ENCODE measurements around the gene TMEM150B. TPM values are rescaled to one million over a fixed set of nuclear protein-coding genes. Genes with fewer than 3 reads are reported as not detected.

The TMEM150B gene
- total RNA-seq, 6 experiments from 2014 or later: 1.1 to 5.6 (median 2.2) TPM

DNA sequence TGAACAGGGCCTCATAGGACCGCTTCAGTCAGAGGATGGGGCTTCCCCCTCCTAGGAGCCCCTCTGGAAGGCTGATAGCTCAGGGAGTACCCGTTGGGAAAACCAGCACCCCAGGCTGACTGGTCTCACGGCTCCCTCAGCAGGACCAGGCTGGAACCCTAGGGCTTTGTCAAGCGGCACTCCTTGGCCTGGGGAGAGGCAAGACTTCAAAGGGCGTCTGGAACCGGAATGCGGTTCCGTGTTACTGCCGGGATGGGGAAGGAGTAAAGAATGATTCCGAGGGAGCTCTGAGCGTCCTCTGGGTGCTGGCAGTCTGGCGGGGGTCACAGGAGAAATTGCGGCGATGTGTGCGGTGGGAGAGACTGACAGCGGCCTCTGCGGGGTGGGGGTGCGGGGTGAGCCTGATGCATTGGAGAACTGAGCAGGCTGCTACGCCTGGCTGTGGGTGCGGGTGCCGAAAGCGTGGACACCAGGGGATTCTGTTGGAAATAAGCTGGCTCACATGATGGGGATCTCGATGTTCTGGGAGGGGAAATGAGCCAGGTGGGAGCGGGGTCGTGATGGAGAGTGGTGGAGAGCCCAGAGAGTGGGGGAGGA is 27.5 kb upstream of the TMEM150B start:
- ATAC-seq (no peak), DNase-seq (no peak)
- Histone ChIP-seq H3K27me3 (peaks cover 0 to 11% of the 10 kb centered on the region in 2 donors), H3K4me1 (peaks cover 0 to 6% (median 0%) of the 10 kb centered on the region in 4 donors), H3K27ac (no peak overlapping the region), H3K4me3 (no peak overlapping the region), H3K9me3 (no peaks in the 10 kb centered on the region), H3K36me3 (no peaks in the 10 kb centered on the region)
- 68% methylated on average over 18 of the region's 25 CpGs for WGBS (ENCODE audit: insufficient coverage, low coverage, low lambda C conversion rate, missing lambda C conversion rate)
- intact Hi-C loops (cut with DNase I): no loop called here
- TF ChIP-seq POLR2A (IDR thresholded peaks at IDR 0.05): no peak

DNA sequence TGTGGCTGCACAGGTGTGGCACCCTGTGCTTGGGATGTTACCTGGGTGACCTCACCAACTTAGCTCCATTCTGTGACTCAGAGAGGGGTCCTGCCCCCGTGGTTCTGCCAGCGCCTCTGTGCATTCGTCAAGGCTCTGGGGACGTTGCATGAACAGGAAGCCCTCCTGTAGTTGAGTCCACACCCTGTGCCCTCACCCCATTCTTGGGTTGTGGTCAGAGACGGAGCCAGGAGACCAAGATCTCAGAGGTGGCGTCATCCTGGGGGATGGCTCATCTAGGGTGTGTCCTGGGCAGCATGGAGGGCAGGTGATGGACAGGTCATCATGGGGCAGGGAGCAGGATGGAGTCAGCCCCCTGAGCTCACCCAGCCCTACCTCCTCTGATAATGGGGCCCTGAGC is 26.9 kb upstream of the TMEM150B start:
- intact Hi-C loops (cut with DNase I): no loop called here
- Histone ChIP-seq H3K27ac (no peak overlapping the region), H3K27me3 (peaks cover 0 to 11% of the 10 kb centered on the region in 2 donors), H3K4me1 (peaks cover 0 to 6% (median 0%) of the 10 kb centered on the region in 4 donors), H3K4me3 (no peak overlapping the region), H3K36me3 (no peaks in the 10 kb centered on the region), H3K9me3 (no peaks in the 10 kb centered on the region)
- TF ChIP-seq, protein P1, sequence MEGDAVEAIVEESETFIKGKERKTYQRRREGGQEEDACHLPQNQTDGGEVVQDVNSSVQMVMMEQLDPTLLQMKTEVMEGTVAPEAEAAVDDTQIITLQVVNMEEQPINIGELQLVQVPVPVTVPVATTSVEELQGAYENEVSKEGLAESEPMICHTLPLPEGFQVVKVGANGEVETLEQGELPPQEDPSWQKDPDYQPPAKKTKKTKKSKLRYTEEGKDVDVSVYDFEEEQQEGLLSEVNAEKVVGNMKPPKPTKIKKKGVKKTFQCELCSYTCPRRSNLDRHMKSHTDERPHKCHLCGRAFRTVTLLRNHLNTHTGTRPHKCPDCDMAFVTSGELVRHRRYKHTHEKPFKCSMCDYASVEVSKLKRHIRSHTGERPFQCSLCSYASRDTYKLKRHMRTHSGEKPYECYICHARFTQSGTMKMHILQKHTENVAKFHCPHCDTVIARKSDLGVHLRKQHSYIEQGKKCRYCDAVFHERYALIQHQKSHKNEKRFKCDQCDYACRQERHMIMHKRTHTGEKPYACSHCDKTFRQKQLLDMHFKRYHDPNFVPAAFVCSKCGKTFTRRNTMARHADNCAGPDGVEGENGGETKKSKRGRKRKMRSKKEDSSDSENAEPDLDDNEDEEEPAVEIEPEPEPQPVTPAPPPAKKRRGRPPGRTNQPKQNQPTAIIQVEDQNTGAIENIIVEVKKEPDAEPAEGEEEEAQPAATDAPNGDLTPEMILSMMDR (IDR thresholded peaks at IDR 0.05): no peak
- TF ChIP-seq POLR2A (IDR thresholded peaks at IDR 0.05): no peak
- ATAC-seq (no peak), DNase-seq (no peak)
- WGBS (ENCODE audit: insufficient coverage, low coverage, low lambda C conversion rate, missing lambda C conversion rate): no CpG with 5 or more reads among the region's 6 CpGs

DNA sequence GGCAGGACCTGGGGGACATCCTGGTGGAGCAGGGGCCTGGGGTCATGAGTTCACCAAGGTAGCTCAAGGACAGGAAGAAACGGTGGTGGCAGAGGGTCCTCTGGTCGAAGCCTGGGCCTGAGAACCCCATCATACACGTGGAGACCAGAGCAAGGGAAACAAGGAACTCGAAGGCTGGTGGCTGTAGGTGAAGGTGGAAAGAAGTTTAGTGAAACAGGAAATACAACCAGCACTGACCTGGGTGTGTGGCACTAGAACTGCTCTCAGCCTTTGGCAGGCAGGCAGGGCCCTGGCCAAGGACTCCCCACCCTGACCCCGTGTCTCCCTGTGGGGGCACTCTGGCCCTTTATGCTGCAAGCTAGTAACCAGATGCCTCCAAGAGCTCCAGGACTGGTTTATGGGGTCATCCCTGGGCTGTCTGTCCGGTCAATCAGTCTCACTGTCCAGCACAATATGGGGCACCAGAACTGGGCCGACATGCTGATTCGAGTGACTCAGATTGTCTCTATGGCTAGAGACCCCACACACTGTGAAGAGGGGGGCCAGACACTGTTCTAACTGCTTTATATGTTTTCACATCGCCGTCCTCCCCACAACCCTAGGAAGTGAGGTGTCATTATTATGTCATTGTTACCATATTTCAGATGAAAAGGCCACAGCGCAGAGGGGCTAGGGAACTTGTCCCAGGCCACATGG is 25.6 kb upstream of the TMEM150B start:
- Histone ChIP-seq H3K27ac (no peak overlapping the region), H3K4me1 (peaks cover 0 to 6% (median 0%) of the 10 kb centered on the region in 4 donors), H3K27me3 (peaks cover 0 to 11% of the 10 kb centered on the region in 2 donors), H3K36me3 (no peaks in the 10 kb centered on the region), H3K9me3 (no peaks in the 10 kb centered on the region), H3K4me3 (no peak overlapping the region)
- ATAC-seq: no peak
- TF ChIP-seq POLR2A (IDR thresholded peaks at IDR 0.05): no peak
- TF ChIP-seq, protein P1 (IDR thresholded peaks at IDR 0.05): no peak
- WGBS (ENCODE audit: insufficient coverage, low coverage, low lambda C conversion rate, missing lambda C conversion rate): 48% methylated on average over 7 of the region's 11 CpGs
- intact Hi-C loops (cut with DNase I): no loop called here
- DNase-seq: no peak

DNA sequence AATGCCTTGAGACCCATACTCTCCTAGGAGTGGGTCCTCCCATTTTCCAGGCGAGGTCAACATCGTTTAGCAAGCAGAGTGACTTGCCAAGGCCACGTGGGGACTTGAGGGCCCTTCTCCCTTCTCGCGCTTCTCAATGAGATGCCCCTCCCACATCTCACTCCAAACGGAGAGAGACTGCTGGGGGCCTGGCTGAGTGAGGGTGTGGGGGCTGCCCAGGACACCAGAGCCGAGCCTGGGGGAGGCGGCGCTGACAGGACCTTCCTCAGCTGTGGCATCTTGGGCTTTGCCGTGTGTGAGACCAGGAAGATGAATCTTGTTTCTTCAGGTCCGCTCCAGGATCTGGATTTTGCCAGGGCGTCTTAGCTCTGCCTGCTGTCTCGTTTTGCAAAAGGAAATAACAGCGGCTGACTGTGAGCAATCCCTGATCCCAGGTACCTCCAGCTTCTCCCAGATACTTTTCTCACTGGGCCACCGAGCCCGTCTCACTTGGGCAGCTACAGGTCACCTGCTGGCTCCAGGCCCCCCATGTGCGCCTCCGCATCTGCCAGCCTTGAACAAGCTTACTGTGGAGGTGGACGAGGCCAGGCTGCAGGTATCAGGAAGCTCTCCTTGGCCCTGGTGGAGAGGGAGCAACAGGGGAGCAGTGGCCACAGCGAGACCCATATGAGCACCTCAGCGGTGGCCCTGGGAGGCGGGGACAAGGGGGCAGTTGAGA is 23.3 kb upstream of the TMEM150B start:
- intact Hi-C loops (cut with DNase I): no loop called here
- no peak overlapping the region for H3K4me3 ChIP-seq
- ATAC-seq (no peak), DNase-seq (no peak)
- peaks cover 0 to 7% of the 10 kb centered on the region in 2 donors for H3K27me3 ChIP-seq
- no peaks in the 10 kb centered on the region for H3K9me3 ChIP-seq
- TF ChIP-seq, protein P1 (IDR thresholded peaks at IDR 0.05): no peak
- TF ChIP-seq POLR2A (IDR thresholded peaks at IDR 0.05): no peak
- 91% methylated on average over 10 of the region's 22 CpGs for WGBS (ENCODE audit: insufficient coverage, low coverage, low lambda C conversion rate, missing lambda C conversion rate)
- peaks cover 0 to 2% (median 0%) of the 10 kb centered on the region in 4 donors for H3K4me1 ChIP-seq
- H3K36me3 ChIP-seq: no peaks in the 10 kb centered on the region
- no peak overlapping the region for H3K27ac ChIP-seq
